NCI-H345 (cell line): ENCODE results near the gene PCDHGC4.

Source experiments
- DNase-seq: peaks from one replicate; lab custom pipeline; 2025; lab: John Stamatoyannopoulos, UW

Gene PCDHGC4

DNA sequence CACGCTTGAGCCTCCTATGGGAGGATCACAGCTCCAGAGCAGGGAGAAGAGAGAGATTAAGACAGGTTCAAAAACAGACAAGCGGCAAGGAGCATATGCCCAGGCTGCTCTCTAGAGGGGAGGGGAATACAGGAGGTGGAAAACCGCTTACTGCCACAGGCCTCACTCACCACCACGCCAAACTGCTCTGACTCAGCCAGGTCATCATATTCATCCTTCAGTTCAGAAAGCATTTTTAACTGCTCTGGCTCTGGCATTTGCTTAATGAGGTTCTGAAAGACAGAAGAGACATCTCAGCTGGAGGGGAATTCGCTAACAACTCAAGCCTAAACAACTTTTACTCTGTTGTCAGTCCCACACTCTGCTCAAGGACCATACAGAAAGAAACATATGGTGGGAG, 44.2 kb downstream of the PCDHGC4 start:
- DNase-seq = no peak

DNA sequence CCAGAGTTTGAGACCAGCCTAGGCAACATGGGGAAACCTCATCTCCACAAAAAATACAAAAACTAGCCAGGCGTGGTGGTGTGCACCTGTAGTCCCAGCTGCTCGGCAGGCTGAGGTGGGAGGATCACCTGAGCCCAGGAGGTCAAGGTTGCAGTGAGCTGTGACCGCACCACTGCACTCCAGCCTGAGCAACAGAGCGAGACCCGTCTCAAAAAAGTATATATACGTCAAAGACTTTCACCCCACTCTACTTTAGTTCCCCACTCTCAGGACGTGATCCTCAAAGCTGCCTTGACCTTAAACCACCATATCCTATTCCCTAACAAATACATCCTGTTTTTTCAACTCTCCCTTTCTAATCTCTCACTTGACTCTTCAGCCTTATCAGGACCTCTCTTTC, 45.0 kb downstream of the PCDHGC4 start:
- no peak for DNase-seq

DNA sequence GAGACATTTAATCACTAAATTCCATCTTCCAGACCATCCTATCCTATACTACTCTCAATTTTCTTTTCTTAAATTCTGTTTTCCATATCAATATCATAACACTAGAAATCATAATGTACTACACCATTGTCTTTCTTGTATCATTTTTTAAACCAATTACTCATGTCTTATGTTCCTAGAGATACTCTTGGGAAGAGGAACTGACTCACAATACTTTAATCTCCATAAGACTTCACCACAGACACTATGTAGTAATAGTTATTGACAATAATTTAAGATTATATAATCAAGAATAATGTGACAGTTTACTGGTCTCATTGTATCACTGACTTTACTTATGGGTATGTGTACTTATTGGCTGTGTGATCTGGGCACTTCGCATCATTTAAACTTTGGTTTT, 47.9 kb downstream of the PCDHGC4 start:
- no peak for DNase-seq

DNA sequence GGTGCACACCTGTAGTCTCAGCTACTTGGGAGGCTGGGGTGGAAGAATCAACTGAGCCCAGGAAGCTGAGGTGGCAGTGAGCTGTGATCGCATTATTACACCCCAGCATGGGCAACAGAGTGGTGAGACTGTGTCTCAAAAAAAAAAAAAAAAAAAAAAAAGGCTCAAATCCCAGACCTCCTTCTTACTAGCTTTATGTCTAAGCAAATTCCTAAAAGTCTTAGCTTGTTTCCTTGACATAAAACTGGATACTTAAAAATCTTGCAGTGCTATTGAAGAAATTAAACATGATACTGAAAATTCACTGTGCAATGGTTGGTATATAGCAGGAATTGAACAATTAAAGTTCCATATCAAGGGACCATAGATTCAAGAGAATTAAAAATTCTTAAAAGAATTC, 49.1 kb downstream of the PCDHGC4 start:
- DNase-seq = no peak

DNA sequence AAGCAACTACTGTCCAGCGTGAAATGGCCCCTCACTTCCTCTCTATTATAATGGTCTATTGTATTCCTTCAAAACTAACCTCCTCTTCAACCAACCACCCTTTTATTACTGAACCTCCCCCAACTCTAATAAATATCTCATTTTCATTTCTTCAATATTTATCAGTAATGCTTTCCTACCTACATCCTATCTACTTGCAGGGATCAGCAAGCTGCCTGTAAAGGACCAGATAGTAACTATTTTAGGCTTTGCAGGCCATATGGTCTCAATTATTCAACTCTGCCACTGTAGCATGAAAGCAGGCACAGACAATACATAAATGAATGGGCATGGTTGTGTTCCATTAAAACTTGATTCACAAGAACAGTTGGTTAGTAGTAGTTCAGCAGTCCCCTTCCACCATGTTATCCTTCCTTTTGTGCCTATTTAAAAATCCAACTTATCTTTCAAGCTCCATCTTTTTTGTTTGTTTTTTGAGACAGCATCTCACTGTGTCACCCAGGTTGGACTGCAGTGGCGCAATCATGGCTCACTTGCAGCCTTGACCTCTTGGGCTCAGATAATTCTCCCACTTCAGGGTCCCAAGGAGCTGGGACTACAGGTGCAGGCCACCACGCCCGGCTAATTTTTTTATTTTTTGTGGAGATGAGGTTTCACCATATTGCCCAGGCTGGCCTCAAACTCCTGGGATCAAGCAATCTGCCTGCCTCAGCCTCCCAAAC, 49.8 kb downstream of the PCDHGC4 start:
- no peak for DNase-seq
